ENCODE data around the gene TNPO3. TPM values are rescaled to one million over a fixed set of nuclear protein-coding genes. Genes with fewer than 3 reads are reported as not detected.

The TNPO3 gene
- total RNA-seq, 4 donors from 2014 or later: 34.6 to 48.5 (median 45.2) TPM

Small RNA genes lying within 50 kb of the gene (small RNA-seq; reads per million reads assigned to genes)
- 0 reads per million in 4 donors for gene RN7SL306P

Other genes starting within 250 kb of the TNPO3 start
- gene FLNC, start 224.7 kb downstream of the TNPO3 start, total RNA-seq: 1,000 to 10,000 TPM in 1 of 4 donors, 100 to 1,000 TPM in 3; 308 to 1,162 (median 401) TPM
- 100 to 1,000 TPM in 1 of 4 donors, 10 to 100 TPM in 3; 67.7 to 101 (median 84.5) TPM for gene ATP6V1F, start 192.3 kb downstream of the TNPO3 start, total RNA-seq
- under 1 TPM in 2 of 4 donors, not detected in 2; 0.31 to 0.67 TPM for gene KCP, start 144.4 kb downstream of the TNPO3 start, total RNA-seq
- gene IRF5, start 117.2 kb downstream of the TNPO3 start, total RNA-seq: 10 to 100 TPM in 1 of 4 donors, 1 to 10 TPM in 3; 6.6 to 10.1 (median 8.2) TPM
- 10 to 100 TPM in 2 of 4 donors, 1 to 10 TPM in 2; 1.9 to 15.5 (median 9.9) TPM for gene TSPAN33, start 89.6 kb upstream of the TNPO3 start, total RNA-seq
- gene SMO, start 133.5 kb upstream of the TNPO3 start, total RNA-seq: 10 to 100 TPM in 3 of 4 donors, 1 to 10 TPM in 1; 10.0 to 20.1 (median 13.4) TPM
- gene AHCYL2, start 169.9 kb upstream of the TNPO3 start, total RNA-seq: 10 to 100 TPM in 3 of 4 donors, 1 to 10 TPM in 1; 8.7 to 17.3 (median 14.2) TPM

Data from gastroesophageal sphincter (tissue), 4 donors.